Measurements from ENCODE around the gene CLASRP.

Gene CLASRP

GRCh38 chr19:45068041-45068440 lies 29.2 kb downstream of the CLASRP start:
- no peak for DNase-seq (ENCODE audit: low read depth in 1 of 2, low spot score in 1 of 2)
- Histone ChIP-seq H3K27me3 (ENCODE audit: insufficient read depth, poor library complexity, severe bottlenecking) (no peaks in the 10 kb centered on the region), H3K4me3 (replicated peaks; ENCODE audit: insufficient read depth, low read length) (no peak overlapping the region), H3K27ac (replicated peaks) (no peak overlapping the region)
- TF ChIP-seq CTCF (IDR thresholded peaks at IDR 0.05; ENCODE audit: insufficient read depth, low read length) (no peak), POLR2AphosphoS5 (IDR thresholded peaks at IDR 0.05; ENCODE audit: low read depth) (no peak), SPI1 (IDR thresholded peaks at IDR 0.05; ENCODE audit: borderline replicate concordance, low read depth) (no peak), REST (IDR thresholded peaks at IDR 0.05; ENCODE audit: insufficient replicate concordance, low read depth) (no peak), GABPA (IDR thresholded peaks at IDR 0.05; ENCODE audit: low read depth) (no peak)

GRCh38 chr19:45069056-45069455 lies 30.2 kb downstream of the CLASRP start:
- TF ChIP-seq CTCF (IDR thresholded peaks at IDR 0.05; ENCODE audit: insufficient read depth, low read length): no peak
- Histone ChIP-seq H3K27me3 (ENCODE audit: insufficient read depth, poor library complexity, severe bottlenecking) (no peaks in the 10 kb centered on the region), H3K27ac (replicated peaks) (no peak overlapping the region), H3K4me3 (replicated peaks; ENCODE audit: insufficient read depth, low read length) (no peak overlapping the region)
- DNase-seq (ENCODE audit: low read depth in 1 of 2, low spot score in 1 of 2): no peak

GRCh38 chr19:45070214-45070613 lies 31.4 kb downstream of the CLASRP start:
- DNase-seq (ENCODE audit: low read depth in 1 of 2, low spot score in 1 of 2): no peak
- no peaks in the 10 kb centered on the region for H3K27me3 ChIP-seq (ENCODE audit: insufficient read depth, poor library complexity, severe bottlenecking)
- H3K4me3 ChIP-seq (replicated peaks; ENCODE audit: insufficient read depth, low read length): no peak overlapping the region
- TF ChIP-seq CTCF (IDR thresholded peaks at IDR 0.05; ENCODE audit: insufficient read depth, low read length) (no peak), POLR2AphosphoS5 (IDR thresholded peaks at IDR 0.05; ENCODE audit: low read depth) (no peak)
- H3K27ac ChIP-seq (replicated peaks): no peak overlapping the region

- no peaks in the 10 kb centered on the region for H3K27me3 ChIP-seq (ENCODE audit: insufficient read depth, poor library complexity, severe bottlenecking)
- no peak overlapping the region for H3K27ac ChIP-seq (replicated peaks)
- no peak overlapping the region for H3K4me3 ChIP-seq (replicated peaks; ENCODE audit: insufficient read depth, low read length)
- no peak for DNase-seq (ENCODE audit: low read depth in 1 of 2, low spot score in 1 of 2)
- TF ChIP-seq SPI1 (IDR thresholded peaks at IDR 0.05; ENCODE audit: borderline replicate concordance, low read depth): no peak
- TF ChIP-seq POLR2AphosphoS5 (IDR thresholded peaks at IDR 0.05; ENCODE audit: low read depth): peak; percentile 51; the same call in 1 of the 2 replicates
Observed at GRCh38 chr19:45070861-45071544, 32.2 kb downstream of the CLASRP start.

- Histone ChIP-seq H3K4me3 (replicated peaks; ENCODE audit: insufficient read depth, low read length) (no peak overlapping the region), H3K27ac (replicated peaks) (no peak overlapping the region), H3K27me3 (ENCODE audit: insufficient read depth, poor library complexity, severe bottlenecking) (no peaks in the 10 kb centered on the region)
- DNase-seq (ENCODE audit: low read depth in 1 of 2, low spot score in 1 of 2): no peak
- no peak for TF ChIP-seq POLR2AphosphoS5 (IDR thresholded peaks at IDR 0.05; ENCODE audit: low read depth)
- no peak for TF ChIP-seq GABPA (IDR thresholded peaks at IDR 0.05; ENCODE audit: low read depth)
- TF ChIP-seq REST (IDR thresholded peaks at IDR 0.05; ENCODE audit: insufficient replicate concordance, low read depth): no peak
- TF ChIP-seq CTCF (IDR thresholded peaks at IDR 0.05; ENCODE audit: insufficient read depth, low read length): no peak
- TF ChIP-seq SPI1 (IDR thresholded peaks at IDR 0.05; ENCODE audit: borderline replicate concordance, low read depth): no peak
Observed at GRCh38 chr19:45071545-45071938, 32.7 kb downstream of the CLASRP start.

All from HL-60 (cell line).